HK-2 (cell line): Measurements from ENCODE around the gene FIBCD1.

Source experiments
- DNase-seq: peaks from one replicate; pipeline ENCODE4 v3.0.0-alpha.2; 2018; ENCODE audit not compliant: unreplicated experiment

Gene FIBCD1

DNA sequence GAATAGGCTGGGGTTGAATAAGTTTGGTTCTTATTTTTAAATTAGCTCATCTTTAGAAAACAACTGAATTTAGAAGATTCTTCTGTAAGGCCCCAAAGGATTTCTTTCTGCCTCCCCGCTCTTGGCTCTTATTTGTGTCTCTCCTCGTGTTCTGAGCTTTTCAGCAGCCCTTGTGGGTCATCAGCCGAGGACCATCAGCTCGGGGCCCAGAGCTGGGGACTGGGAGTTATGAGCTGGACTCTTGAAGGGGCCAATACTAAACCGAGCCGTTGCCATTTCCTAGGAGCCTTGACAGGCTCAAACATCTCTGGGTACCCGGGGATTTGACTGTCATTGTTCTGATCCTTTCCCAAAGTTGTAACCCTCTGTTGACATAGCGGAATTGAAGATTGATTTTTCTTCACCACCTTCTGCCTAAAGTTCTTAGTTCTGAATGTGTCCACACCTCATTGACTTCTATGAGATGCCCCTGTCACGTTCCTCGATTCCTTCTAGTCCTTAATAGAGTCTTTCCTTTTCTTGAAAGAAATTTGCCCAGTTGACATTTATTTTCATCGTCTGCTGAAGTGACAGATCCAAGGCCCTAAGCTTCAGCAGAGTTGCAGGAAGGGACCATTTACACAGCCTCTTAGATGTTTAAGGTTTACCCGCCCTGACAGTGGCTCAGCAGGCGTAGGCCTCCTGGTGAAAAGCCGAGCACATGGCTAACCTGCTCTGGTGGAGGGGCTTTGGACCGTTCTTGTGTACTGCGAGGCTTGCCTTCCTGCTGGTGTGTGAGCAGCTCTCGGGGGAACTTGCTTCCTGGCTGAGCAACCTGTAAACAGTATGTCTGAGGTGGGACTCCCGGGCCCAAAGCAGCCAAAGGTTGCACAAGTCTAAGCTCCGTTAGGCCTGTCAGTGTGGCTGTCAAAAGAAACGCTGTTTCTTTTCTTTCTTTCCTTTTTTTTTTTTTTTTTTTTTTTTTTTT is 80.0 kb downstream of the FIBCD1 start:
- DNase-seq = no peak

DNA sequence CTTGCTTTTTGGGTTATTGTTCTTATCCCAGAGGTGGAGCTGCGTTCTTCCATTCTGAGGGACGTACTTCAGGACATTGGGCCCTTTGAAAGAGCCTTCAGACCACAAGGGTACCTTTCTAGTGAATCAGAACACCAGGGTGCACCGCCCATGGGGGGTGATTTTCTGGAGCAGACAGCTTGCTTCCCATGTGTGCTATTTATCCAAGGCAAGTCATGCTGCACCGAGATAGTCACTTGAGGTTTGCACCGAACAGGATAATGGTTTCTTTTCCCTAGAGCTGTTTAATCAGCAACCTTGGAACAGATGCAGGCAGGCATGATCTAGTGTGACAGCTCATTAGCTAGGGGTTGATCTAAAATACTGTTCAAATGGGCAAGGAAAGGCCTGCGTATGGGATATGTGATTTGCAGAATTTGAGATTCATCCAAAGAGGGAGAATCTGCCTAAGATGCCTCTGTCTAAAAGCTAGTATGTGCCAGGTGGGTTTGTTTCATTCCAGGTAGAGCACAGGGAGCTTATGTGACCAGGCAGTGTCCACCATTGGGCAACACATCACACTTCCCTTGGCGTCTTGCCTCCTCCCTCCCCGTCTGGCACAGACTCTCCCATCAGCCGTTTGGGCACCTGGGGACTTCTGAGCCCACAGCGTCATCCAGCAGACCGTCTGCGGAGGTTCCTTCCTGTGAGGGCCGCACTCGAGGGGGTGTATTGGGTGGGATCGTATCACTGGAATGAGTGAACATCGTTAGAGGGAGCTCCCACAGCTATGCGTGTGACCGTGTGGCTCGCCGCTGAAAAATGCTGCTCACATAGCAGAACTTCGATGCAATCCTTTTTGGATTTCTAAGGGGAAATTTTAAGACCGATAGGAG is 80.9 kb downstream of the FIBCD1 start:
- peak; percentile 84 for DNase-seq

DNA sequence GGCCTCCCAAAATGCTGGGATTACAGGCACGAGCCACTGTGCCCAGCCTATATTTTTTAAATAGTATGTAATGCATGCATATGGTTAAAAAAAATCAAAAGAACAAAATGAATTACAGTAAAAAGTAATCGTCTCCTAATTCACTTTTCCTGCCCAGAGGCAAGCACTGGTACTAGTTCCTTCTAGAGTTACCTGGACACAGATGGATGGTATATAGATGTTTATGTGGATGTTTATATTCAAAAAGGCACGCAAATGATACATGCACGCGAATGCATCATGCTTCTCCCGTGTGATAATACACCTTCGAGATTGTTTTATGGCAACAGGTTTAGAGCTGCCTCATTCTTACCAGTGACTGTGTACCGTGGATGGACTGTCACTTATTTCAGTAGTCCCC is 82.6 kb downstream of the FIBCD1 start:
- no peak for DNase-seq

DNA sequence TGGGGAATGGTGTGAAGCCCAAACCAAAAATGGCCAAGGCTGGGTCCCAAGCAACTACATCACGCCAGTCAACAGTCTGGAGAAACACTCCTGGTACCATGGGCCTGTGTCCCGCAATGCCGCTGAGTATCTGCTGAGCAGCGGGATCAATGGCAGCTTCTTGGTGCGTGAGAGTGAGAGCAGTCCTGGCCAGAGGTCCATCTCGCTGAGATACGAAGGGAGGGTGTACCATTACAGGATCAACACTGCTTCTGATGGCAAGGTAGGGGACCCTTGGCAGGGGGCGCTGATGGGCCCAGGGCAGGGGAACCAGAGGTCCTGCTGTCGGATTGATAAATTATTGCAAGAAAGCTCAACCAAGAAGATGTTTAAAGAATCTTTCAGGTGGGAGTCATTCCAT is 84.2 kb downstream of the FIBCD1 start:
- no peak for DNase-seq

DNA sequence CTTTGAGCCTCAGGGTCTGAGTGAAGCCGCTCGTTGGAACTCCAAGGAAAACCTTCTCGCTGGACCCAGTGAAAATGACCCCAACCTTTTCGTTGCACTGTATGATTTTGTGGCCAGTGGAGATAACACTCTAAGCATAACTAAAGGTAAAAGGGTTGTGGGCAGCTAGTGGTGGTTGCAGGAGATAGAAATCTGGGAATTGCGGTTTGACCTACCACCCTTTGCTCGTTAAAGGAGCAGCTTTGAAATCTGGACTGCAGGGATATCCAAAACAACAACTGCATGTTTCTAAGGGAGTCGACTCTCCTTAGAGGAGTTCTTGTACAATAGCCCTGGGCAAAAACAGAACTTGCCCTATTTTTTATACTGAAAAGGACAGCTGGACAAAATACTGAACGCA is 85.0 kb downstream of the FIBCD1 start:
- no peak for DNase-seq

GRCh38 chr9:130852801-130853200 is 86.2 kb downstream of the FIBCD1 start:
- DNase-seq = no peak
